NCI-H748 treated with DMSO at 0.1 percent for 48 hours (cell line): Measurements from ENCODE around the gene TNS1.
"Not testable (repeated sequence)": the region's sequence is repeated elsewhere in the genome, so short reads cannot be mapped to it uniquely, and the experiment has no call there.

Experiments
- DNase-seq: peaks from one replicate; lab custom pipeline; 2025; lab: John Stamatoyannopoulos, UW

TNS1 gene

GRCh38 chr2:218029366-218030360 lies 26.9 kb upstream of the TNS1 start:
- DNase-seq, result no peak

- no peak for DNase-seq
Observed at GRCh38 chr2:218028562-218029348, 26.0 kb upstream of the TNS1 start.

- no peak for DNase-seq
Observed at GRCh38 chr2:218028189-218028495, 25.3 kb upstream of the TNS1 start.

GRCh38 chr2:218027426-218028188 lies 24.8 kb upstream of the TNS1 start:
- no peak for DNase-seq

- DNase-seq, result no peak
Observed at GRCh38 chr2:218026676-218027425, 24.1 kb upstream of the TNS1 start.

GRCh38 chr2:218026244-218026643 lies 23.4 kb upstream of the TNS1 start:
- DNase-seq, result no peak

GRCh38 chr2:218024871-218025270 lies 22.1 kb upstream of the TNS1 start:
- no peak for DNase-seq

- no peak for DNase-seq
Observed at GRCh38 chr2:218024336-218024735, 21.5 kb upstream of the TNS1 start.

GRCh38 chr2:218023636-218024035 lies 20.8 kb upstream of the TNS1 start:
- DNase-seq, result no peak

- DNase-seq, result no peak
Observed at GRCh38 chr2:218022851-218023530, 20.2 kb upstream of the TNS1 start.

- DNase-seq, result no peak
Observed at GRCh38 chr2:218022131-218022850, 19.5 kb upstream of the TNS1 start.

- no peak for DNase-seq
Observed at GRCh38 chr2:218021536-218022071, 18.8 kb upstream of the TNS1 start.

GRCh38 chr2:218020966-218021535 lies 18.3 kb upstream of the TNS1 start:
- DNase-seq, result no peak

- DNase-seq, result no peak
Observed at GRCh38 chr2:218020281-218020680, 17.5 kb upstream of the TNS1 start.

- no peak for DNase-seq
Observed at GRCh38 chr2:218019411-218020060, 16.7 kb upstream of the TNS1 start.

GRCh38 chr2:218018842-218019125 lies 16.0 kb upstream of the TNS1 start:
- not testable (repeated sequence) for DNase-seq

- DNase-seq, result no peak
Observed at GRCh38 chr2:218017211-218018053, 14.6 kb upstream of the TNS1 start.

- no peak for DNase-seq
Observed at GRCh38 chr2:218016810-218017209, 14.0 kb upstream of the TNS1 start.
